ENCODE measurements around the gene TAB3. TPM values are rescaled to one million over a fixed set of nuclear protein-coding genes. Genes with fewer than 3 reads are reported as not detected.

The TAB3 gene
- total and polyA plus RNA-seq, 2 of the 4 experiments (the other 2 are of a cell fraction) = 4.7 to 6.4 TPM

DNA sequence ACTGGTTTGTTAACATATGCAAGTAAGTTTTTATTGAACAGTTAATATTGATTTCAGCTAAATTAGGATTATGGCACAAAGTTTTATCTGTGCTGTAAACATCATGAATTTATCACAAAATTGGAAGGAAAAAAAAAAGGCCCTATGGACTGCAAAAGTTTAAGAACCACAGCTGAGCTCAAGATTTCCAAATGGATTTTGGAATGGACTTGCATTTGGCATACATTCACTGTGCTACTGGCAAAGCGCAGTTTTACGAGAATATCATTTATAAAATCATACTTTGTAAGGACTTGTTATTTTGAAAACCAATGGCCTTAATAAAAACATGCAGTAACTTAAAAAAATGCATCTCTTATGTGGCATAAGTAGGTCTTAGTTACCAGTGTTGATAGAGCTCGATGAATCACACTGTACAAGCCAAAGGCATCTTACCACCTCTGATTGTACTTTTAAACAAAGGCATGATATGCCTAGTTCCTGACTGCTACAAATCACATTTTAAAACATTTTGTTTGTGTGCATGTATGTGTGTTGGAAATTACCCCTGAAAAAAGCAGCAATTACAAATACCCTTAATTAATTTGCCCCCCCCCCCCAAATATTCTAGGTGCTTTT, 58.6 kb downstream of the TAB3 start:
- Histone ChIP-seq H3K56ac (ENCODE audit: extremely low read depth, insufficient read depth, low read length) (no peak overlapping the region), H3K27ac (ENCODE audit: insufficient read depth, low read length) (no peak overlapping the region), H3K23ac (ENCODE audit: low read depth, low read length) (no peak overlapping the region), H4K5ac (ENCODE audit: low read depth, low read length) (no peak overlapping the region), H4K91ac (ENCODE audit: insufficient read depth, low read depth, low read length) (no peak overlapping the region), H3K4ac (ENCODE audit: low read depth, low read length) (no peak overlapping the region), H3K27me3 (ENCODE audit: control insufficient read depth, insufficient read depth, low read length) (no peaks in the 10 kb centered on the region), H3K9ac (ENCODE audit: low read depth, low read length) (no peak overlapping the region), H3K14ac (replicated peaks; ENCODE audit: low read depth, low read length) (no peak overlapping the region), H2BK5ac (ENCODE audit: low read depth, low read length, poor library complexity, severe bottlenecking) (no peak overlapping the region), H4K8ac (ENCODE audit: low read depth in 2 of 2, low read length in 2 of 2) (no peak overlapping the region), H2AK5ac (ENCODE audit: low read depth, low read length) (no peak overlapping the region), H2BK20ac (ENCODE audit: low read depth, low read length) (no peak overlapping the region), H3K9me3 (ENCODE audit: control insufficient read depth, insufficient read depth, low read length) (no peaks in the 10 kb centered on the region), H3K79me1 (ENCODE audit: low read depth in 1 of 2, low read length in 2 of 2) (no peaks in the 10 kb centered on the region), H3K9me1 (ENCODE audit: insufficient read depth, low read length) (0 out of 2 replicates have a peak, but pooled peaks cover 2% of the 10 kb centered on the region), H2BK15ac (ENCODE audit: low read depth, low read length) (no peak overlapping the region), H2AFZ (replicated peaks; ENCODE audit: low read length, poor library complexity) (no peak overlapping the region), H3K4me2 (ENCODE audit: low read depth, low read length) (no peak overlapping the region), H3K4me1 (ENCODE audit: control insufficient read depth, insufficient read depth, low read length) (no peaks in the 10 kb centered on the region), H2BK120ac (ENCODE audit: low read depth, low read length) (no peak overlapping the region), H3K4me3 (ENCODE audit: insufficient read depth, low read depth, low read length) (no peak overlapping the region), H2AK9ac (replicated peaks; ENCODE audit: low read depth, low read length, poor library complexity) (no peak overlapping the region), H4K20me1 (ENCODE audit: insufficient read depth, low read length) (no peaks in the 10 kb centered on the region), H3K18ac (ENCODE audit: low read depth, low read length) (no peak overlapping the region), H3K36me3 (ENCODE audit: control insufficient read depth, insufficient read depth, low read length) (peaks cover 5% of the 10 kb centered on the region; the same call in 1 of the 2 replicates)
- BruUV-seq (replicated peaks) = no TSS peak
- TF ChIP-seq RAD21 (IDR thresholded peaks at IDR 0.05; ENCODE audit: low read length) (no peak), CEBPB (IDR thresholded peaks at IDR 0.05; ENCODE audit: low read depth, low read length) (no peak), SMC3 (IDR thresholded peaks at IDR 0.05; ENCODE audit: low read depth, low read length) (no peak), POLR2A (IDR thresholded peaks at IDR 0.05; ENCODE audit: low read depth, low read length) (no peak), MAZ (IDR thresholded peaks at IDR 0.05; ENCODE audit: borderline replicate concordance, low read depth, low read length) (no peak), NFE2L2 (IDR thresholded peaks at IDR 0.05; ENCODE audit: low read depth, low read length) (no peak), CHD1 (IDR thresholded peaks at IDR 0.05; ENCODE audit: low read depth, low read length) (no peak), MXI1 (IDR thresholded peaks at IDR 0.05; ENCODE audit: borderline replicate concordance, low read depth, low read length) (no peak), MAFK (IDR thresholded peaks at IDR 0.05; ENCODE audit: low read depth, low read length) (no peak)
- in situ Hi-C loops (cut with MboI; ENCODE audit: low sequenced_read_pairs) (no loop called here), intact Hi-C loops (cut with micrococcal nuclease) (no loop called here), dilution Hi-C loops (cut with HindIII; ENCODE audit: low sequenced_read_pairs, unreplicated experiment) (no loop called here)
- no CpG with 5 or more reads among the region's 3 CpGs for WGBS, 2 experiments (ENCODE audit: extremely low coverage in 2 of 2, insufficient read length in 1 of 2)
- ChIA-PET CTCF (no interaction called here), POLR2A (ENCODE audit: unreplicated experiment) (no interaction called here)
- DNase-seq = no peak
- no peak for ATAC-seq (ENCODE audit: low read depth)

All from IMR-90 (cell line).